ENCODE results near the gene SLC25A31.

DNA sequence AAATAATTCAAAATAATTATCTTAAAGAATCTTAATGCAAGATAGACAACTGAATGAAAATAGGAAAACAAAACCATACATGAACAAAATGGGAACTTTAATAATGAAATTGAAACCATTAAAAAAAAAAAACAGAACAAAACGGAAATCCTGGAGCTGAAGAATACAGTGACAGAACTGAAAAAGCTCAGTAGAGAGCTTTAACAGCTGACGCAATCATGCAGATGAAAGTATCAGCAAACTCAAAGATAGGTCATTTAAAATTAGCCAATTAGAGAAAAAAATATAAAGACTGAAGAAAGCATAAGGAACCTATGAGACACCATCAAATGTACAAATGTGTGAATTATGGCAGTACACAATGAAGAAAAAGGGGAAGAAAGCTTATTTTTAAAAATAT, 18.8 kb downstream of the SLC25A31 start:
- TF ChIP-seq POLR2A (IDR thresholded peaks at IDR 0.05; ENCODE audit: low read depth, low read length) (no peak), TAF1 (IDR thresholded peaks at IDR 0.05; ENCODE audit: borderline replicate concordance, low read depth, low read length) (no peak)

Measured in GM12892 (cell line).